Nephron (organoid): Measurements from ENCODE around the gene TRAPPC5.
"Not testable (repeated sequence)": the region's sequence is repeated elsewhere in the genome, so short reads cannot be mapped to it uniquely, and the experiment has no call there.

Experiments
- H3K27ac Mint-ChIP-seq, 3 experiments: 2 replicates each; pipeline ENCODE4 v1.8.0; 2020; ENCODE audit warnings: mixed read lengths in 3 of 3, mild to moderate bottlenecking in 2 of 3, moderate library complexity in 1 of 3
- H3K27me3 Mint-ChIP-seq: 2 replicates; pipeline ENCODE4 v1.8.0; 2021; ENCODE audit warnings: low read depth, mild to moderate bottlenecking, moderate library complexity, mixed read lengths
- H3K36me3 Mint-ChIP-seq: 2 replicates; pipeline ENCODE4 v1.8.0; 2020; ENCODE audit warnings: low read depth, mixed read lengths
- H3K4me1 Mint-ChIP-seq: 2 replicates; pipeline ENCODE4 v1.8.0; 2020; ENCODE audit warnings: mixed read lengths
- H3K4me3 Mint-ChIP-seq, 3 experiments: 2 replicates each; pipeline ENCODE4 v1.8.0; 2020; ENCODE audit warnings: mild to moderate bottlenecking in 3 of 3, mixed read lengths in 3 of 3, moderate library complexity in 2 of 3
- H3K9me3 Mint-ChIP-seq: 2 replicates; pipeline ENCODE4 v1.8.0; 2020; ENCODE audit warnings: mixed read lengths
- TF ChIP-seq, protein P1 (sequence below), 3 experiments: fragments of 200-600 bp; sonication (generic); IDR thresholded peaks; one replicate each; pipeline ENCODE4 v1.5.0; 2021; ENCODE audit warnings: antibody characterized with exemption in 3 of 3; ENCODE audit not compliant: unreplicated experiment in 3 of 3

Gene TRAPPC5

GRCh38 chr19:7640803-7641202 is 39.8 kb upstream of the TRAPPC5 start:
- TF ChIP-seq, protein P1, sequence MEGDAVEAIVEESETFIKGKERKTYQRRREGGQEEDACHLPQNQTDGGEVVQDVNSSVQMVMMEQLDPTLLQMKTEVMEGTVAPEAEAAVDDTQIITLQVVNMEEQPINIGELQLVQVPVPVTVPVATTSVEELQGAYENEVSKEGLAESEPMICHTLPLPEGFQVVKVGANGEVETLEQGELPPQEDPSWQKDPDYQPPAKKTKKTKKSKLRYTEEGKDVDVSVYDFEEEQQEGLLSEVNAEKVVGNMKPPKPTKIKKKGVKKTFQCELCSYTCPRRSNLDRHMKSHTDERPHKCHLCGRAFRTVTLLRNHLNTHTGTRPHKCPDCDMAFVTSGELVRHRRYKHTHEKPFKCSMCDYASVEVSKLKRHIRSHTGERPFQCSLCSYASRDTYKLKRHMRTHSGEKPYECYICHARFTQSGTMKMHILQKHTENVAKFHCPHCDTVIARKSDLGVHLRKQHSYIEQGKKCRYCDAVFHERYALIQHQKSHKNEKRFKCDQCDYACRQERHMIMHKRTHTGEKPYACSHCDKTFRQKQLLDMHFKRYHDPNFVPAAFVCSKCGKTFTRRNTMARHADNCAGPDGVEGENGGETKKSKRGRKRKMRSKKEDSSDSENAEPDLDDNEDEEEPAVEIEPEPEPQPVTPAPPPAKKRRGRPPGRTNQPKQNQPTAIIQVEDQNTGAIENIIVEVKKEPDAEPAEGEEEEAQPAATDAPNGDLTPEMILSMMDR (IDR thresholded peaks at IDR 0.05; ENCODE audit: unreplicated experiment in 3 of 3), result no peak
- no peaks in the 10 kb centered on the region for H3K4me1 Mint-ChIP-seq

GRCh38 chr19:7641290-7642276 is 39.0 kb upstream of the TRAPPC5 start:
- Mint-ChIP-seq H3K4me3 (no peak overlapping the region), H3K27ac (no peak overlapping the region), H3K27me3 (peaks cover 20% of the 10 kb centered on the region), H3K4me1 (no peaks in the 10 kb centered on the region), H3K36me3 (no peaks in the 10 kb centered on the region), H3K9me3 (no peaks in the 10 kb centered on the region)
- TF ChIP-seq, protein P1 (IDR thresholded peaks at IDR 0.05; ENCODE audit: unreplicated experiment in 3 of 3), result no peak

More at GRCh38 chr19:7640803-7641202, 39.8 kb upstream of the TRAPPC5 start:
- Mint-ChIP-seq H3K27me3 (peaks cover 28% of the 10 kb centered on the region), H3K27ac (no peak overlapping the region), H3K4me3 (no peak overlapping the region), H3K36me3 (no peaks in the 10 kb centered on the region), H3K9me3 (no peaks in the 10 kb centered on the region)

GRCh38 chr19:7642295-7643030 is 38.2 kb upstream of the TRAPPC5 start:
- H3K27me3 Mint-ChIP-seq, result peaks cover 12% of the 10 kb centered on the region
- TF ChIP-seq, protein P1 (IDR thresholded peaks at IDR 0.05; ENCODE audit: unreplicated experiment in 3 of 3), result no peak
- H3K9me3 Mint-ChIP-seq, result no peaks in the 10 kb centered on the region

DNA sequence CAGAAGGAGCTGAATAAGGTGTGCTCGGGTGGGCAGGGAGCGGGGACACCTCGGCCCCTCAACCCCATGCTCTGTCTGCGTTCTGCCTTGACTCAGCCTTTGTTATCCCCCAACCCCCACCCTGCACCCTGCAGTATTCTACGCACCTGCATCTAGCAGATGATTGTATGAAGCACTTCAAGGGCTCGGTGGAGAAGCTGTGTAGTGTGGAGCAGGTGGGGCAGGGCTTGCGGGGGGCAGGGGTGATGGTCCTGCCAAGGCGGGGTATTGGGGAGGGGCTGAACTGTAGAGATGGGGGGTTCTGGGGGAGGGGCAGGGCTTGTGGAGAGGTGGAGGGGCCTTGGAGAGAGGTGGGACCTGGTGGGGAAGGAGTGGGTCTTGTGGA is 37.6 kb upstream of the TRAPPC5 start:
- Mint-ChIP-seq H3K4me1 (no peaks in the 10 kb centered on the region), H3K27ac (no peak overlapping the region), H3K27me3 (peaks cover 6% of the 10 kb centered on the region), H3K4me3 (no peak overlapping the region), H3K9me3 (no peaks in the 10 kb centered on the region), H3K36me3 (no peaks in the 10 kb centered on the region)
- TF ChIP-seq, protein P1 (IDR thresholded peaks at IDR 0.05; ENCODE audit: unreplicated experiment in 3 of 3), result no peak

More at GRCh38 chr19:7642295-7643030, 38.2 kb upstream of the TRAPPC5 start:
- no peak overlapping the region for H3K4me3 Mint-ChIP-seq
- no peaks in the 10 kb centered on the region for H3K36me3 Mint-ChIP-seq
- no peaks in the 10 kb centered on the region for H3K4me1 Mint-ChIP-seq
- no peak overlapping the region for H3K27ac Mint-ChIP-seq

- not testable (repeated sequence) for H3K36me3 Mint-ChIP-seq, H3K4me3 Mint-ChIP-seq, H3K27me3 Mint-ChIP-seq
Measured at GRCh38 chr19:7643629-7644549, 36.7 kb upstream of the TRAPPC5 start.

More at GRCh38 chr19:7643629-7644549, 36.7 kb upstream of the TRAPPC5 start:
- H3K4me1 Mint-ChIP-seq, H3K9me3 Mint-ChIP-seq, H3K27ac Mint-ChIP-seq: not testable (repeated sequence)
